GM18858 (cell line): ENCODE data around the gene CAP2.
A peak's percentile ranks its signal among the peaks of the same experiment; 100 is the strongest.
"Not testable (repeated sequence)": the region's sequence is repeated elsewhere in the genome, so short reads cannot be mapped to it uniquely, and the experiment has no call there.

ENCODE experiments used
- ATAC-seq: cut with Tn5 transposase; IDR thresholded peaks from one replicate; pipeline ENCODE4 v1.9.1; 2021; ENCODE audit not compliant: unreplicated experiment

CAP2 gene

GRCh38 chr6:17565399-17565798, 172.0 kb downstream of the CAP2 start:
- no peak for ATAC-seq

- ATAC-seq = no peak
Measured at GRCh38 chr6:17574866-17575560, 181.6 kb downstream of the CAP2 start.

DNA sequence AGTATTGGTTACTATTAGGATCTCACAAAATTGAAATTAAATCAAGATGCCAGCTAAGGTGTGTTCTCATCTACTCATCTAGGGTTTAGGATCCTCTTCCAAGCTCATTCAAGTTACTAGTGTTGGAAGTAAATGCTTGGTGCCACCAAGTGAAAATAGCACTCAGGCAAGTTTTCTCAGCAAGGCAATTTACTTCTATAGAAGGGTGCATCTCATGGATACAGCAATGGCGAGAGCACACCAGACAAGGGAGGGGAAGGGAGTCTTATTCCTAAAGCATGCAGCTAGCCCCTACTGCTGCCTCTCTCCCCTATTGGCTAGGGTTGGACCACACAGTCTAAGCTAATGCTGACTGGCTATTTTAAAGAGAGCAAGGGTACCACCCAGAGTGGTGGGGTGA, 183.7 kb downstream of the CAP2 start:
- ATAC-seq = no peak

GRCh38 chr6:17580518-17581048, 187.2 kb downstream of the CAP2 start:
- no peak for ATAC-seq

DNA sequence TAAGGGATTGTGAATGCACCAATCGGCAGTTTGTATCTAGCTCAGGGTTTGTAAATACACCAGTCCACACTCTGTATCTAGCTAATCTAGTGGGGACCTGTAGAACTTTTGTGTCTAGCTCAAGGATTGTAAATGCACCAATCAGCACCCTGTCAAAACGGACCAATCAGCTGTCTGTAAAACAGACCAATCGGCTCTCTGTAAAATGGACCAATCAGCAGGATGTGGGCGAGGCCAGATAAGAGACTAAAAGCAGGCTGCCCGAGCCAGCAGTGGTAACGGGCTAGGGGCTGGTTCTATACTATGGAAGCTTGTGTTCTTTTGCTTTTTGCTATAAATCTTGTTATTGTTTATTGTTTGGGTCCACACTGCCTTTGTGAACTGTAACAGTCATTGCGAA, 187.9 kb downstream of the CAP2 start:
- ATAC-seq = not testable (repeated sequence)

DNA sequence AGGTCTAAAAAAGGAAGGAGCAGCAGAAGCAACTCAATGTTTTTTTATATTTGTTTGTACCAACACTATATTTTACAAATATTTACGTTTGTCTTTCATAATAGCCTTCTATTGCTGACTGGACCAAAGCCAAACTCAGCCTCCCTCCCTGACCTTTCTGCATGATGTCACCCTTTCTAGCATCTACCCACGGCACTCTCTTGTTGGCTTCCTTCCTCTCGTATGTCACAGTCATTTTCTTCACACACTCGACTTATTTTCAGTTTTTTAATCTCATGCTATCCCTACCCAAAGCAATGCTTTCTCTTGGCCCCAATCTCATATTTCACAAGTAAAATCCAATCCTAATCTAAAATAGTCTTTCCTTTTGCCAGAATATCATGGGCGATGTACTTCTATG, 190.4 kb downstream of the CAP2 start:
- ATAC-seq = no peak

DNA sequence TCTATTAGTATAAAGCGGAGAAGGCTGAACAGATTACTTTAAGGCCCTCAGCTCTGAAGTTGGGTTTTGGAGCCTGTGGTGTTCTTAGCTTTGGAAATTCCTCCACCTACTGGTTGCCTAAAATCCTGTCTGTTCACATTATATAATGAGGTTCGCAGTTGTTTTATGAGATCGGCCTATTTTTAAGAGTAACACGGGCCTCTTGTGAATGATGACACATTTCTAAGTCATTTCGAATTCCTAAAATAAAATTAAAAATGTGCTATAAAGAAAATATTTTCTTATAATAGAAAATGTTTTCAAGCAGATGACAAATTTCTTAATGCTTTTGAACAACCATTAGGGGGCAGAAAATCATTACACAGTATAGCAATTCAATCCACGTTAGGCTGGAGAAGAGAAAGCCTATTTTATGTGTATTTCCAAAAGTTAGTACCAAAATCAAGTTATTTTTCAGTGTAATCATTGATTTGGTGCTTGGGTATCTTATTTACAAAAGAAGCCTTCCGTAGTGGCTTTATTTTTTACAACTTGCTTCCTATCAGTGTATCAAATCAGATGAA, 190.9 kb downstream of the CAP2 start:
- peak; percentile 56 for ATAC-seq

DNA sequence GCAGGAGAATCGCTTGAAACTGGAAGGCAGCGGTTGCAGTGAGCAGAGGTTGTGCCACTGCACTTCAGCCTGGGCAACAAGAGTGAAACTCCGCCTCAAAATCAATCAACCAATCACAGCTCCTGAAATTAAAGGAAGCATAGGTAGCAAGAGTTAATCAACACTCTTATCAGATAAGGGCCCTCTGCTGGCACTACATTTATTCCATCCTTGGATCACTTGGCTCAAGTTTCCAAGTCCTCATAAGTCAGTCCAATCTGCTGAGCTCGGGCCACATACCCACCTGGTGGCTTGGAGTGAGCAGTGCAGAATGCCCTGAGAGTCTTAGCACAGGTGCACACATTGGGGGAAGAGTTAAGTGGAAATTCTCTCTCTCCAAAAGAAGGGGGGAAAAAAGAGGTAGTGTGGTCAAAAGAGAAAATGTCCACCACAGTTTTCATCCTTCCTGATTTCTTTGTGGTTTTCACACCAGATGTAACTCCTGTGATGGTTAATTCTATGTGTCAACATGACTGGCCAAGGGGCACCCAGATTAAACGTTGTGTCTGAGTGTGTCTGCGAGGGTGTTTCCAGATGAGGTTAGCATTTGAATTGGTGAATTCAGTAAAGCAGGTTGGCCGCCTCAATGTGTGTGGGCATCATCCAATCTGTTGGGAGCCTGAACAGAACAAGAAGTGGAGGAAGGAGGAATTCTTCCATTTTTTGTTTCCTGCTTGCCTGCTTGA, 192.5 kb downstream of the CAP2 start:
- ATAC-seq = no peak

- ATAC-seq = not testable (repeated sequence)
Measured at GRCh38 chr6:17586623-17587022, 193.2 kb downstream of the CAP2 start.

DNA sequence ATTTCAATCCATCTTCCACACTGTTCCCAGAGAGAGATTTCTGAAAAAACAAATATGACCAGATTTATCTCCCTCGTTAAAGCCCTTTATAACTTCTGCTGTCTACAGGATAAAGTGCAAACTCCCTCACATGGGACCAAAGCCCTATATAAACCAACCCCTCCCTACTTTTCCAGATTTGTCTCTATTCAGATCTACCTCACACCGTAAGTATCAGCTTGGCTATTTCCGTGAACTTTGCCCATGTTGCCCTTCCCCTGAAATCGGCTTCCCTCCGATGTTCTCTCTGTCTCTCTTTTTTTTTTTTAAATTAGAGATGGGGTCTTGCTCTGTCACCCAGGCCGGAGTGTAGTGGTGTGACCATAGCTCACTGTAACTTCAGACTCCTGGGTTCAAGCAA, 194.6 kb downstream of the CAP2 start:
- ATAC-seq = no peak

- ATAC-seq = peak; percentile 56
Measured at GRCh38 chr6:17589406-17590096, 196.2 kb downstream of the CAP2 start.

- ATAC-seq = no peak
Measured at GRCh38 chr6:17591287-17591686, 197.9 kb downstream of the CAP2 start.

GRCh38 chr6:17593246-17593645, 199.9 kb downstream of the CAP2 start:
- ATAC-seq = no peak

DNA sequence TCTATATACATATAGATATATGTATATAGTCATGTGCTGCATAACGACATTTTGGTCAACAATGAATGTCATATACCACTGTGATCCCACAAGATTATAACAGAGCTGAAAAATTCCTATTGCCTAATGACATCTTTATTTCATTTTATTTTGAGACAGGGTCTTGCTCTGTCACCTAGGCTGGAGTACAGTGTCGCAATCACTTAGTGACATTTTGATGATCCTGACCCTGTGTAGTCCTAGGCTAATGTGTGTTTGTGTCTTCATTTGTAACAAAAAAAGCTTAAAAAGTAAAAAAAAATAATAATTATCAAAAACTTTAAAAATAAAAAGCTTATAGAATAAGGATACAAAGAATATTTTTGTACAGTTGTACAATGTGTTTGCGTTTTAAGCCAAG, 202.7 kb downstream of the CAP2 start:
- ATAC-seq = no peak

DNA sequence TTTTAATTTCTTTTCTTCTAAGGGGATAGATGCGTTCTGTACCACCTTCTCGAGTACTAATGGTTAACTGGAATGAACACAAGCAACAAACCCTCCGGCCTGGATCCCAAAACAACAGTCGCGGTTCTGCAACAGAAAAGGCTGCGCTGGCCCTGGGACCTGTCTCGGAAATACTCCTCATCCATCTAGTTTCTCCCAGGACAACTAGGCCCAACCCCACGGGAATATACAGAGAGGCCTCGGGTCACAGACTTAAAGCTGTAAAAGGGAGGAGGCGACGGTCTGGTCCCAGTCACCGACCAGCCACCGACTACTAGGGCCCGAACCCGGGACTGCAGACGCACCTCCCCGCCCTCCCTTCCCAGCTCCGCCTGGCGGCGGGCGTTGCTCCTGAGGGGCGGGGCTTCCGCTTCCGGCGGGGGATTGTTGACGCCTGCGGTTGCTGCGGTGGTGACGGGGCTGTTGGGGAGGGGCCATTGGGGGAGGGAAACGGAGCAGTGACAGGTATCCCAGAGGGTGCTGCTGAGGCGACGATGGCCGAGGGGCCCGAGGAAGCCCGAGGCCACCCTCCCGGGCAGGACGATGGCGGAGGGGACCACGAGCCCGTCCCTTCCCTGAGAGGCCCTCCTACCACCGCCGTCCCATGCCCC, 206.6 kb downstream of the CAP2 start, which contains the start of gene FAM8A1:
Gene FAM8A1 (plus strand): TSS at position 426 of the 650 bp plus-strand sequence. CDS start 108 bp downstream, at position 534.
- ATAC-seq = peak; percentile 73

GRCh38 chr6:17600527-17601385, 207.4 kb downstream of the CAP2 start:
- ATAC-seq = peak; percentile 37

DNA sequence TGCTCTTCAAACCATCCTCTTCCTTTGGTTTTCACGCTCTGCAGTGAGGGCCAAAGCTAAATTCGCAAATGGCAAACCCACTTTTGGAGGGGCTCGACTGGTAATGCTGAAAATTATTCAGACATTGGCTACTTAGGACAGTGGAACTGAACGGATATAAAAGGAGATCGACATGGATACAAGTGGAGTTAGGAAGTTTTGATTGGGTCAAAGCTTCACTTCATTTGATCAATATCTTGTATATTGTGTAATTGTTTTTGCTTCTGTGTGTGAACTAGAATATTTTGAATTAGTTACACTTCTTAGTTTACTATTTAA, 207.9 kb downstream of the CAP2 start:
- ATAC-seq = no peak

- ATAC-seq = no peak
Measured at GRCh38 chr6:17602888-17603287, 209.5 kb downstream of the CAP2 start.

- ATAC-seq = no peak
Measured at GRCh38 chr6:17606606-17607005, 213.2 kb downstream of the CAP2 start.
